HuH-7 (cell line): Measurements from ENCODE around the gene CCBE1.
A peak's percentile ranks its signal among the peaks of the same experiment; 100 is the strongest.
"Not testable (repeated sequence)": the region's sequence is repeated elsewhere in the genome, so short reads cannot be mapped to it uniquely, and the experiment has no call there.

Experiments used
- DNase-seq: peaks from one replicate; pipeline ENCODE4 v3.0.0; 2011; ENCODE audit warnings: low spot score

CCBE1 gene

DNA sequence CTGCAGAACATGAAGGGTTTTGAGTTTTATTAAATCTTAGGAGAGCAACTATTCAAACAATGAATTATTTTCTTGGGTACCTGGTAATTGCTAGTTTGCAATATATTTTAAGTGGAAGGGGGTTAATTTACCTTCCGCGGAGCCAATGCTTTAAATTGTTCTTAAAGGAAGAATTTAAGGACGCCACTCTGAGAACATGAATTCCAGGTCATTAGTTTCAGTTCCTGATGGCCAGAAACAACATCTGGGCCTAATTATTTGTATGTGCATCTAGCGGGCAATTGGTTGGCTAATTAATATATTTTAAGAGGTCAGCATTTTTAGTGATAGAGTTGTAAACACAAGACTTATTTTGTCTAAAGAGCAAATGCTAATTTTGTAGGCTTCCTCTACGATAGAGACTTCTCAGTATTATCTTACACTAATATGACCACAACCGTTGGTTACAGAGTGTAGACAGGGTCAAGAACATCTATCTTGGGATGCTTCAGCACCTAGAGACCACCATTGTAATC is 40.8 kb downstream of the CCBE1 start:
- no peak for DNase-seq

DNA sequence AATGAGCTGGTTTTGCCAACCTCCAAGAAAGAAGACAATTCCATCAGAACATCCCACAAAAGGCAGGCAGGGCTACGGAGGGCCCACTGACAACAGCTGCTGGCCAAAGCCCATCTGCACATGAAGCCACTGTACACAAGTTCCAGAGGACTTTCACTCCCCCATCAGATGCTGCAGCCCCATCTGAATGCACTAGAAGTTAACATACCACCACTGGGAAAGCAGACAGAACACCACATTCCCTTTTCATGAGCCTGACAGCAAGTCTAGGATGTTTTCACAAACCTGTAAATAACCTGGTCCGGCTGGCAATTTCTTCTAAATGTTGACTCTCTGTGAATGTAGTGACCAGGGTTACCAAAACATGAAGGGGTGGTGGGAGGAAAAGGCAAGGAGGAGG is 41.5 kb downstream of the CCBE1 start:
- DNase-seq = no peak

- DNase-seq = no peak
Observed at GRCh38 chr18:59651071-59651470, 46.2 kb downstream of the CCBE1 start.

DNA sequence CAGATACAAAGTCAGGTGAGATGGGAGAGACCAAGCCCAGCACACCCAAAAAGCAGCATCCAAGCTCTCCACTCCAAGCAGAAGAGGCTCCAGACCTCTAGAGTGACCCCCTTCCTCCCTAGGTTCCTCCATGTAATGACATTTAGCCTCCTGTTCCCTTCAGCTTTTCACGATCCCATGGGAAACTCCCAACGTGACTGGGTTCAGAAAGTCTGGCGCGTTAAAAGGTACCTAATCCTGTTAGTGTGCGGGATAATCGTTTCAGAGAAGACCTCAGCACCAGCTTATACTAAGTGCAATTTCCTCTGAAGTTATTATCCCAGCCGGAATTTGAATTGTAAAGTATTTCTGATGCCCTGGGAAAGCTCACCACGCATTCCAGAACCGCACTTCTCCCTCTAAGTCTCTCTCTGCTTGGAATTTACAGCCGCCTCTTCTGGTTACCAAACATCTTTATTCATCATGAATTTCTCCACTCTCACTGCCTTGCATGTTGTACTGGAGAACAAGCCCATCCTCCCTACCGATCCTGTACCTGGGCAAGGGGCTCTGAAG is 46.9 kb downstream of the CCBE1 start:
- DNase-seq = no peak

GRCh38 chr18:59649591-59649990 is 47.6 kb downstream of the CCBE1 start:
- DNase-seq = no peak

- DNase-seq = not testable (repeated sequence)
Observed at GRCh38 chr18:59648469-59648868, 48.8 kb downstream of the CCBE1 start.

DNA sequence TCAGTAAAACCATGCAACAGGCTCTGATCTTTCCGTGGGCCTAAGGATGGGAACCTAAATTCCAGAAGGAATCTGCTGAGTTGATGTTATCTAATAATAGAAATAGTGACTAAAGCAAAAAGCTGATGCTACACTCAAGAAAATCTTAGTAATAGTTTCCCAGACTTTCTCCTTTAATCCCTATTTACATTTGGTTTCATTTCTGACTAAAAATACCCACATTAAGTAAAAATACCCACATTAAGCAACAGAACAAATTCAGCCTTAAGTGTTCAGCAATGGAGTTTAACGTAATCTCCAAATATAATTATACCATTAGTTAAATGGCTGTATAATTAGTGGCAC is 50.3 kb downstream of the CCBE1 start:
- no peak for DNase-seq

DNA sequence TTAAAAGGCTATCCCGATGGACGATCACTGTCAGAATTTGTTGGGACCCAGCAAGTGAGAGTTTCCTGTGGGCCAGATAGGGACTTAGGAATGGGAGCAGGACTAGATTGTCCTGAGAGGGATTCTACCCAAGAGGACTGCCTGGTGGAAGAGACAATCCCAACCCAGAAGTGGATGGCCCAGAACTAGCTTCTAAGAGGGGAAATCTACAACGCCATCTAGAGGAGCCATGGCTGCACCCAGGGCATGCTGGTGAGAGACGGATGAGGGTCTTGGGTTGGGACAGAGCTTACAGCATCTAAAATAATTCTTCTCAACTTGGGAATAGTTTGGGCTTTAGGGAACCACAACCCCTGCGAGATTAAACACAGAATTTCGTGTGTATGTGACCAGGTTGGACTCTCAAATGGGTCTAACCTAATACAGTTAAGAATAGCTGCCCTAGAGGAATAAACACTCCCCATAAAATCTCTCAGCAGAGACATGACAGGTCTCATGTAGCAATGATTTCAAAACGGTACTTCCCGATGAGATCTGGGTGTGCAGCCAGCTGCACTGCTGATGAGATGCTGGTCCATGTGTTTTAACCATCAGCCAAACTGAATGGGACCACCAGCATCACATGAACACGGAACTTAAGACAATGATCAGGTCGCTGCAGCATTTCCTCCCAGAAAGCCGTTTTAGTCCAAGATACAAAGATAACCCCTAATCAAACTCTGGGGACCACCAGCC is 50.8 kb downstream of the CCBE1 start:
- peak; percentile 4 for DNase-seq

- no peak for DNase-seq
Observed at GRCh38 chr18:59643740-59644139, 53.5 kb downstream of the CCBE1 start.

DNA sequence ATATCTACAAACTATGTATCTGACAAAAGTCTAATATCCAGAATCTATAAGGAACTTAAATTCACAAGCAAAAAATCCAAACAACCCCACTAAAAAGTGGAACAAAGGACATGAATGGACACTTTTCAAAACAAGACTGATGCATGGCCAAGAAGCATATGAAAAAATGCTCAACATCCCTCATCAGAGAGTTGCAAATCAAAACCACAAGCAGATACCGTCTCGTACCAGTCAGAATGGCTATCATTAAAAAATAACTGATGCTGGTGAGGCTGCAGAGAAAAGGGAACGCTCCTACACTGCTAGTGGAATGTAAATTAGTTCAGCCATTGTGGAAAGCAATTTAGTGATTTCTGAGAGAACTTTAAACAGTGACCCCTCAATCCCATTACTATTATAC is 56.5 kb downstream of the CCBE1 start:
- no peak for DNase-seq

GRCh38 chr18:59639821-59640220 is 57.4 kb downstream of the CCBE1 start:
- no peak for DNase-seq

DNA sequence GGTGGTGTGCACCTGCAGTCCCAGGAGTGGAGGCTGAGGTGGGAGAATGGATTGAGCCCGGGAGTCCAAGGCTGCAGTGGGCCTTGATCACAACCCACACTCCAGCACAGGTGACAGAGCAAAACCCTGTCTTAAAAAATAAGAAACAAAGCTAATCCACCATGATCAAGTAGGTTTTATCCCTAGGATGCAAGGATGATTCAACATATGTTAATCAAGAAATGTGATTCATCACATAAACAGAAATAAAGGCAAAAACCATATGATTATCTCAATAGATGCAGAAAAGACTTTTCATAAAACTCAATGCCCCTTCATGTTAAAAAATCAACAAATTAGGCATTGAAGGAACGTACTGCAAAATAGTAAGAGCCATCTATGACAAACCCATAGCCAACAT is 58.1 kb downstream of the CCBE1 start:
- DNase-seq = no peak

- no peak for DNase-seq
Observed at GRCh38 chr18:59633961-59634485, 63.2 kb downstream of the CCBE1 start.

DNA sequence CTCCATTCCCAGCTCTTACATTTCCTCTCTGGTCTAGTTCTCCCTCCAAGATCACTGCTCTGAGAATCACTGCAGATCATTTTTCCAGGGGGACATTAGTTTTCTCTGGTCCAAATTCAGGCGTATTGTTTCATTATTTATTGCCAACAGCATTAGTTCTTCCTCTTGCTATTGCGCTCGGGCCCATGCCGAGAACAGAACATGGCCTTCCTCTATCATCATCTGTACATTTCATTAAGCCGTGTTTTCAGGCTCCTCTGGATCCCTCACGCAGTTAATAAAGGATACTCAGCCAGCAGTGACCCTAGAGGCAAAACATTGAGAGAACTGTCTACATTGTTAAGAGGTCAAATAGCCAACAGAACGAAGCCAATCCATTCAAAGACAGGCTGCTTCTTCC is 63.9 kb downstream of the CCBE1 start:
- DNase-seq = no peak

DNA sequence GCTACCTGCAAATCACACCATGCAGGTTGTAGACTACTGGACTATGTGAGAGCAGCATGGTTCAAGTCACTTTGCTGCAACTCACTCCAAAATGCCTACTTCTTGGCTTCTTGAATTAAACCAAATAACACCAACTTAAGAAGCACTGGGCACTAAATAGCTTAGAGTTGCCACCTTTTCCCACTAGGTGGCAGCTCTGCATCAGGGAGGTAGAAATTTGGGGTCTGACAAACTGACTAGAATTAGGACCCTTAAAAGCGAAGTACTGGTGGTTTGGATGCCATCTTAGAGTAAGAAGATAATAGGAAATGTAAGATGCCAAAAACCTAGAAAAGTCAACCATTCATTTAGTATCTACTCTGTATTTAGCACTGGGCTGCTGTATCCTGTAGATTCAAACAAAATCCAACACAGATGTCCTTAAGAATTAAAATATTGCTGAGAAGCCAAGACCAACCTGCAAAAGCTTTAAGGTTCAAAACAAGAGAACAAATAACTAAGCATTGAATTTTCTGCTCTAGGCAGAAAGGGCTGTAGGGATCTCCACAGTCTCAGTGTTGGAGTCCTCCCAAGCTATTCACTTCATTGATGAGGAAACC is 65.5 kb downstream of the CCBE1 start:
- peak; percentile 6 for DNase-seq

- peak; percentile 22 for DNase-seq
Observed at GRCh38 chr18:59629894-59630293, 67.3 kb downstream of the CCBE1 start.

DNA sequence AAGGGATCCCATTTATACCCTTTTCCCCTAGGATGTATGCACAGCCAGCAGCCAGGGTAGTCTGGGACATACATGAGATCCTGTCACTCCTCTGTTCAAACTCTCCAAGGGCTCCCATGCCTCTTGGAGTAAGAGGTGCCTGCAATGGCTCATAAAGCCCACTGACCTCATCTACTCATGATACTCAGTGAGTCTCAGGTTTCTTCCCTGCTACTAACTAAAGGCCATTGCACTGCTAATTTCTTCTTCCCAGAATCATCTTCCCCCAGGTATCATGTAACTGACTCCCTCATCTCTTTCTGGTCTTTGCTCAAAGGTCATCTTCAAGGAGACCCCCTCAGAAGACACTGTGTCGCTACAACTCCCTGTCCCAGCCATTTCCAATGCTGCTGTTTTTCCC is 68.2 kb downstream of the CCBE1 start:
- no peak for DNase-seq

DNA sequence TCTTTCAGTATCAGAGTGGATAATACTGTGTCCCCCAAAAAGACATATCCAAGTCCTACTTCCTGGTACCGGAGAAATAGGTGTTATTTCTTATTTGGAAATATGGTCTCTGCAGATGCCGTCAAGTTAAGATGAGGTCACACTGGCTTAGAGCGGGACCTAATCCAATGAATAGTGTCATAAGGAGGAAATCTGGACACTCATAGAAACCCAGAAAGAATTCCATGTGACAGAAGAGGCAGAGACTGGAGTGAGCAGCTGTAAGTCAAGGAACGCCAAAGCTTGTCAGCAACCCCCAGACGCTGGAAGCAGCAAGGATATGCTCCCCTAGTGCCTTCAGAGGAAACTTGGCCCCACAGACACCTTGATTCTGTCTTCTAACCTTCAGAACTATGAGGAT is 69.8 kb downstream of the CCBE1 start:
- DNase-seq = no peak

- no peak for DNase-seq
Observed at GRCh38 chr18:59624369-59624765, 72.9 kb downstream of the CCBE1 start.

DNA sequence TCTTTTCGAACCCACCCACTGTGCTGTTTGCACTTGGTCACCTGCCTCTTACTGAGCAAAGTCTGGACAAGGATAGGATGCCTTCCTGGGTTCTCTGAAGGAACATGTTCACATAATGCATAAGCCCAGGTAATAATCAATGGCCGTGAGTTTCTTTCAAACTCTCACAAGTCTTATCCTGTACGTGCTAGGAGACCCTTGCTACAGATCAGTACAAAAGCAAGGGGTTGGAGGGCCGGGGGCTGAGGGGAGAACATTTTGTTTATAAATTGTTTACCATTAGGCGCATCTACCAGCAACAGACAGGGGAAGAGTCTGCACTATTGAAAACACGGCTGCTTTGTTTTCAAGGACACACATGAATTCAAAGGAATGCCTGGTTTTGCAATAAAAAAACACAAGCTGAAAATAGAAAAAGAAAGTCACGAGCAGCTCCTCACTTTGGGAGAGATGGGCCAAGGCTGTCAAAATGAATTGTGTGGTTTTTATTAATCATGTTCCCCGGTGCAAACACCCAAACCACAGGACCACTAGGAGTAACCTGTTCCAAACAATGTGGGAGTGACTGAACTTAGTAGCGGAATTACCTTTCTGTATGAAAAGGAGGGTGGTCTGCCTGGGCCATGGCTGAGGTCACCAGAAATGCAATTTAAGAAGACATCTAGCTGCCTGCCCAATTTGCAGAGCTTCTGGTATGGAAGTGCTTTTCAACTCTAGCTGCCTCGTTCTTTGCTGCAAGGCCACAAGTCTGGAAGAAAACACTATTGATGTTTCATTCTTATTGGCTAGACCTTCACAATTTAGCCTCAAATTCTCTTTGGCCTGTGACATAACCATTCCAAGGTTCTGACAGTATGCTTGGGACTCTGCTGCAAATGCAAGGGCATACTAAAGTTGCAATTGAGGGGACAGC is 73.5 kb downstream of the CCBE1 start:
- no peak for DNase-seq

DNA sequence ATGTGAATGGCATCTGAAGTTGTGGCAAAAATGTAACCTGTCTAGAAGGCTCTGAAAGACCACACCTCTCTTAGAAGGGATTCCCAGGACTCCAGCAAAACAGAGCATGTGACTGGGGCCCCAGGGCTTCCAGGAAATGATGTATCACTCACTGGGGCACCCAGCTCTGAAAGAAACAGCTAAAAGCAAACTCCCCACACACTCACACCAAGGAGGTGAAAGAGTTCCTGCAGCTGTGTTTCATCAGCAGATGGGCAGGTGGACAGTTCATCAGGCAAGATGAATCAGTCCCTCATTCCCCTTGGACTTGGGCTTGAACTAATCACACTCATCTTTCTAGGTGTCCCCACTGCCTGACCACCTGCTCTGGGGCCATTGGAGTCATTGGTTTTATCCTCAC is 76.2 kb downstream of the CCBE1 start:
- no peak for DNase-seq

DNA sequence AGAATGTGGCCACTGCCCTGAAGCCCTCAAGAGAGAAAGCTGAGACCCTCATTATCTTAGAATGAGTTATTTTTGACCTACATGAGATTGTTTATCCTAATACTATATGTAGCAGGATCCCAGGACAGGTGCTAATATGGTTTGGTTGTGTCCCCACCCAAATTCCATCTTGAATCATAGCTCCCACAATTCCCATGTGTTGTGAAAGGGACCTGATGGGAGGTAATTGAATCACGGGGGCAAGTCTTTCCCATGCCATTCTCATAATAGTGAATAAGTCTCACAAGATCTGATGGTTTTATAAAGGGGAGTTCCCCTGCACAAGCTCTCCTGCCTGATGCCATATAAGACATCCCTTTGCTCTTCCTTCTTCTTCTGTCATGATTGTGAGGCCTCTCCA is 76.8 kb downstream of the CCBE1 start:
- DNase-seq = no peak
